ENCODE data around the gene CLMN.

- TF ChIP-seq CTCF (IDR thresholded peaks at IDR 0.05; ENCODE audit: low read length) (no peak), EZH2 (IDR thresholded peaks at IDR 0.05; ENCODE audit: borderline replicate concordance, low read length) (no peak)
Measured at GRCh38 chr14:95270203-95270602, 49.5 kb downstream of the CLMN start.
